Right cardiac atrium (tissue), 5 donors: Measurements from ENCODE around the gene KDM1B. TPM values are rescaled to one million over a fixed set of nuclear protein-coding genes. Genes with fewer than 3 reads are reported as not detected.
"Not testable (repeated sequence)": the region's sequence is repeated elsewhere in the genome, so short reads cannot be mapped to it uniquely, and the experiment has no call there.

ENCODE experiments used
- ATAC-seq, 2 donors: fragments of 200-7000 bp; cut with Tn5 transposase; one replicate each; pipeline versions ENCODE4 v1.8.0 to v1.9.1; 2020; ENCODE audit warnings: moderate library complexity in 2 of 2, mild to moderate bottlenecking in 1 of 2
- DNase-seq, 3 donors: peaks; one replicate each; pipeline ENCODE4 v3.0.0-alpha.2; 2020
- H3K27ac ChIP-seq: one replicate; pipeline ENCODE4 v1.5.1; 2013; ENCODE audit warnings: mild to moderate bottlenecking, low read length, control low read depth, moderate library complexity
- H3K27me3 ChIP-seq: one replicate; pipeline ENCODE4 v1.6.1; 2013; ENCODE audit not compliant: control insufficient read depth, insufficient read depth
- H3K4me1 ChIP-seq: one replicate; pipeline ENCODE4 v1.6.1; 2013; ENCODE audit warnings: low read length; ENCODE audit not compliant: control insufficient read depth, insufficient read depth
- H3K4me3 ChIP-seq: one replicate; pipeline ENCODE4 v1.5.1; 2013; ENCODE audit warnings: low read length, control low read depth
- H3K9me3 ChIP-seq: one replicate; pipeline ENCODE4 v1.6.1; 2013; ENCODE audit warnings: low read length; ENCODE audit not compliant: control insufficient read depth
- WGBS: extraction: QIAGEN DNeasy Blood & Tissue Kit; methylation state at CpG from one replicate; pipeline ENCODE4 v1.1.7; 2013; 5-methylcytosine and 5-hydroxymethylcytosine counted together
- intact Hi-C, 4 donors: fragments of 100-400 bp; cut with DNase I; formaldehyde crosslinking; loops; one replicate each; pipeline versions ENCODE4 v1.11.0 to v1.14.0; 2022 to 2023
- polyA plus RNA-seq: library from polyadenylated mRNA; stranded (reverse); fragments of 200-250 nt; gene quantifications from one replicate; pipeline ENCODE4 v1.2.3, GENCODE V29; 2013
- total RNA-seq, 4 donors: library from RNA; stranded (reverse); fragmentation: NEBNext Ultra II Directional; extraction: Animal tissue kit (Norgen Biotek cat#: 25700); gene quantifications; one replicate each; pipeline ENCODE4 v1.2.1, GENCODE V29; 2021
- donor health status: healthy with polysubstance abuse.
- donor health status: DM: no; HTN: yes; CAD: no.
- donor health status: DM: no; HTN: no; CAD: no.
- donor health status: DM: no; HTN: yes; CAD: no; lungs with severe emphysema.
- donor health status: DM: yes; HTN: yes; CAD: no.

Gene KDM1B
- total and polyA plus RNA-seq, 5 donors = 4.0 to 14.9 (median 14.6) TPM

DNA sequence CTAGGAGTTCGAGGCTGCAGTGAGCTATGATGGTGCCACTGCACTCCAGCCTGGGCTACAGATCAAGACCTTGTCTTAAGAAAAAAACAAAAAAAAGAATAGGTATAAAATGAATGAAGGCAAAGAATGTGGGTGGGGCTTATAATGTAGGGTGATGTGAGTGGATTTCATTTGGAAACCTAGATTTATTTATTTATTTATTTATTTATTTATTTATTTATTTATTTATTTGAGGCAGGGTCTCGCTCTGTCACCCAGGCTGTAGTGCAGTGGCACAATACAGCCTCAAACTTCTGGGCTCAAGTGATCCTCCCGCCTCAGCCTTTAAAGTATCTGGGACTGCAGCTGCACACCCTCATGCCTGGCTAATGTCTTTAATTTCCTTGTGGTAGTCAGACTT lies 3.8 kb upstream of the KDM1B start:
- ATAC-seq, H3K4me1 ChIP-seq, H3K4me3 ChIP-seq, H3K27me3 ChIP-seq, H3K9me3 ChIP-seq, DNase-seq, intact Hi-C loops, H3K27ac ChIP-seq: not testable (repeated sequence)
- WGBS = 97% methylated on average over 3 of the region's 3 CpGs

DNA sequence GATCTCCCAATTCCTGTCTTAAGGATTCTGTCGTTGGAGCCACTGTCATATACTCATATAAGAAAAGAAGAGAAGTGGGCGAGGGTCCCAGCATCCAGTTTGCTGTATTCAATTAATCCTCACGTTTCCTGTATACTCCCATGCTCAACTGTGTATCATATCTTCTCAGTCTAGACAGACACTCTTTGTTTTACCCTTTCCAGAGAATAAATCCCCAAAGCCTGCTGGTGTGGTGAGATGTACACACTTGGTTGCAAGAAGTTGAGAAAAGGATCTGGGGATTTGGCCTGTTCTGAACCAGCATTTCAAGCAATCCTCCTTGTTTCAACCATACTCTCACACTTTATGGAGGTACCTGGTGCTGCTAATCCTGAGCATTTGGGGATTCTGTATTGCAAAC lies 3.4 kb upstream of the KDM1B start:
- intact Hi-C loops = no loop called here

DNA sequence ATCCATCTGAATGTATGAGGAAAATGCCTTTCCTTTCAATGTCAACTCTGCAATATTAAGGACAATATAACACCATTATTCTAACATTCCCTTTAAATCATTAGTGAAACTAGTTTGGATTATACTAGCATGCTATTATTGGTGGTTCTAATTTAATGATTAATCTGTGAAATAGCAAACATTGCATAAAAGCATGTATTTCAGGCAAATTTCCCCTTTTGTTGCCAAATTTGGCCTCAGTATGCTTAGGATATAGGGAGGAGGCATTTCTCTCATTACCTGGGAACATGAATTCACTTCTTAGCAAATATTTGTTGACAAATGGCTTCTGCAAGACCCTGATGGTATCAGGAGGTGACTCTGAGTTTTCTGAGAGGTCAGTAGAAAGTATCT lies 1.9 kb upstream of the KDM1B start:
- H3K27me3 ChIP-seq = no peaks in the 10 kb centered on the region
- no peak overlapping the region for H3K27ac ChIP-seq
- intact Hi-C loops = no loop called here
- DNase-seq (no peak), ATAC-seq (no peak)
- H3K4me3 ChIP-seq = no peak overlapping the region
- no peaks in the 10 kb centered on the region for H3K9me3 ChIP-seq
- peaks cover 3% of the 10 kb centered on the region for H3K4me1 ChIP-seq

More for the DNA sequence above, 3.4 kb upstream of the KDM1B start:
- ATAC-seq = no peak
- Histone ChIP-seq H3K4me3 (no peak overlapping the region), H3K4me1 (peaks cover 3% of the 10 kb centered on the region), H3K27me3 (no peaks in the 10 kb centered on the region), H3K27ac (no peak overlapping the region), H3K9me3 (no peaks in the 10 kb centered on the region)
- no peak for DNase-seq
- WGBS = 74% methylated on average over 3 of the region's 3 CpGs

DNA sequence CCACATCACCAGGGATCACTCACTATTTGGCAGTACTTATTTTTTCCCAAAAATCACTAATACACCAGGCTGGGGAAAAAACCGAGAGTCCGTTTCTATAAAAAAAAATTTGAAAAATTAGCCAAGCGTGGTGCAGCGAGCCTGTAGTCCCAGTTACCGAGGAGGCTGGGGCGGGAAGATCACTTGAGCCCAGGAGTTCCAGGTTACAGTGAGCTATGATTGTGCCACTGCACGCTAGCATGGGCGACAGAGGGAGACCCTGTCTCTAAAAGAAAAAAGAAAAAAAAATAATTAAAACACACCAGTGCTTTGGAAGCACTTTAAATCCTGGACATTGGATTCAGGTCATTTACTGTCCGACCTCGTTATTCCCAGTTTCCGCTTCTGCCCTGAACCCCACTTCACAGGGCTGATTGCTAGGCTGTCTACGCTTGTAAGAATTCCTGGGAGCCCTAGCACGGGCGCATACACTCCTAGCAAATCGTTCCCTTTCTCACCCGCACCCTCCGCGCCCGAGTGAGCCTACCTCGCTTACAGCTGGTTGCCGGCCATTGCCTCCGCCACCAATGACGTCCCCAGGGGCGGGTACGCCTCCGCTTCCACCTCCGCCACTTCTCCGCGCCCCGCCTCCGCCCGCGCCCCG lies 594 bp upstream of the KDM1B start, which contains the start of gene TPMT:
Gene TPMT (minus strand): TSS at position 571 of the 643 bp plus-strand sequence. CDS start 5,950 bp downstream, outside the sequence.
- Histone ChIP-seq H3K27me3 (no peaks in the 10 kb centered on the region), H3K4me1 (peaks cover 3% of the 10 kb centered on the region), H3K27ac (peak within 1 kb of the TSS; percentile 85), H3K9me3 (no peaks in the 10 kb centered on the region), H3K4me3 (peak within 1 kb of the TSS; percentile 92)
- DNase-seq (peak in 2 of 3 donors; percentile 23 to 66), ATAC-seq (peak in 1 of 2 donors; percentile 16)
- intact Hi-C loops = no loop called here
- under 1% methylated on average over 34 of the region's 34 CpGs for WGBS

DNA sequence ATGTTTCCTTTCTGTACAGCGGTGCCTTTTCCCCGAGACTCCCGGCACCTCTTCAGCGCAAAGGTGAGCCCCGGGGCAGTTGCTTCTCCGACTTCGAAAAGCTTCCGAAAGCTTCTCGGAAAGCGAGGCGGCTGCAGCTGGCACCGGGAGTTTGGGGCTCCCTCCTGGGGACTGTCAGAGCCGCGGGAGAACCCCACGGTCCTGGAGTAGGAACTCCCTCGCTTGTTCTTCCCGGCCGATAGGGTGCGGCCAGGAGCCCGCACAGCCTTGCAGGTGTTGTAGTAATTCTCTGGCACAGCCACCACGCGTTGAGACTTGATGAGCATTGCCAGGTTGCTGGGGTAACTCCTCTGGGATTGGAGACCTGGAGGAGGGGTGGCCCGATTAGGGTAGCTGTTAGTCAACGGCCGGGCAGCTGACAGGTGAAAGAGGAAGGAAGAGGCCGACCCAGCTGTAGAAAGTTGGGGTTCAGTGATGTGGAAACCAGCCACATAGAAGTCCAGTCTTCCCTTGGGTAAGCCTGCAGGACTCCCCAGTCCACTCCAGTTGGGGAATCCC lies 721 bp downstream of the KDM1B start:
- Histone ChIP-seq H3K4me3 (peak overlapping the region; percentile 80), H3K27ac (no peak overlapping the region), H3K9me3 (no peaks in the 10 kb centered on the region), H3K27me3 (no peaks in the 10 kb centered on the region), H3K4me1 (peaks cover 3% of the 10 kb centered on the region)
- DNase-seq = peak; percentile 33 to 72 (median 68)
- intact Hi-C loops = no loop called here
- peak; percentile 12 for ATAC-seq
- 2% methylated on average over 26 of the region's 26 CpGs for WGBS

DNA sequence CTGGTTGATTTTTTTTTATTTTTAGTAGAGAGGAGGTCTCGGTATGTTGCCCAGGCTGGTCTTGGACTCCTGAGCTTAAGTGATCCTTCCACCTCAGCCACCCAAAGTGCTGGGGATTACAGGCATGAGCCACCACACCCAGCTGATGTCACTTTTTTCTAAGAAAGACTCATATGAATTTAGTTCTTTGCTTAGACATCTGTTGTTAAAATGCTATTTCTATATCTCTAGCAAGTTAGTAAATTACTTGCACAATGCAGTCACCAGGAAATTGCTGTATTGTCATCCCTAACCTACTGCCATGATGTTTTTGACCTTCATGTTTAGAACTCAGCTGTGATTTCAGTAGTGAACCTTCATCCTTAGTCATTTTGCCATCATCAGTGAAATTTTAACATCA lies 5.7 kb downstream of the KDM1B start:
- Histone ChIP-seq H3K4me1 (peaks cover 3% of the 10 kb centered on the region), H3K9me3 (no peaks in the 10 kb centered on the region), H3K27me3 (no peaks in the 10 kb centered on the region), H3K27ac (no peak overlapping the region), H3K4me3 (no peak overlapping the region)
- intact Hi-C loops = no loop called here
- WGBS = 85% methylated on average over 1 of the region's 1 CpG
- DNase-seq = no peak
- no peak for ATAC-seq

DNA sequence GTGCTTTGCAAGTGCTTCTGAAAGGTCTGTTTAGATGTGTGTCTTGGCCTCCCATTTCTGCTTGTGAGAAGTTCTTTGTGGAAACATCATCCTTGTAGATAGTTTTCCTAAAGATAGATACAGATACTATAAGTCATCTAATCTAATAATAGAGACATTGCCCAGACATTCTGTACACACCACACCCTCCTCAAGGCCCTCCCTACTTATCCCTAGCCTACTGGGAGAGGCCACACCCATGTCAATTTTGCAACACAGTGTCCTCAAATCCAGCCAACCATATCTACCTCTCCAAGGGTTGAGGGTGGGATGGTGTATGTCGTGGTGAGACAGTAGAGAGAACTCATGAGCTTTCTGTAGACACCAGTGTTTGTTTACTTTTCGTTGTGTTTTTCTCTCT lies 6.2 kb downstream of the KDM1B start:
- Histone ChIP-seq H3K4me1 (no peaks in the 10 kb centered on the region), H3K27ac (no peak overlapping the region), H3K4me3 (no peak overlapping the region), H3K27me3 (no peaks in the 10 kb centered on the region), H3K9me3 (no peaks in the 10 kb centered on the region)
- DNase-seq (no peak), ATAC-seq (no peak)
- intact Hi-C loops = no loop called here
- WGBS = 84% methylated on average over 2 of the region's 2 CpGs

DNA sequence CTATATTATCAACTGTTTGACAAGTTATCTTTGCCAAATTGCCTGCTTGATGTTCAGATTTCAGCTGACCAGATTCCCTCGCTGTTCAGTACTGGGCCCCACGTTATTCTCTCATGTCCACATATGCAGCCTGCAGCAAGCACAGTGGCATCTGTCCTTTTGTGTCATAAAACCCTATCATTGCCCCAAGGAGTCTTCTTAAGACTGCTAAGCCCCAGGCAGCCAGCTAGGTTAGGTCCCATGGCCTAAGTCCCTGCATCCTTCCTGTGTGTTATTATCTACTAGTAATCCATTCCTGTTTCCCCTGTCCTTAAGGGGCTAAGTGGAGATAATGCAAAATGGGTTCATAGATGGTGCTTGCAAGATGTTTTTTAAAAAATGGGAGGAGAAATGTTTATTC lies 7.2 kb downstream of the KDM1B start:
- Histone ChIP-seq H3K4me1 (no peaks in the 10 kb centered on the region), H3K4me3 (no peak overlapping the region), H3K27me3 (no peaks in the 10 kb centered on the region), H3K27ac (no peak overlapping the region), H3K9me3 (no peaks in the 10 kb centered on the region)
- 89% methylated on average over 2 of the region's 2 CpGs for WGBS
- ATAC-seq = no peak
- DNase-seq = no peak
- intact Hi-C loops = no loop called here

DNA sequence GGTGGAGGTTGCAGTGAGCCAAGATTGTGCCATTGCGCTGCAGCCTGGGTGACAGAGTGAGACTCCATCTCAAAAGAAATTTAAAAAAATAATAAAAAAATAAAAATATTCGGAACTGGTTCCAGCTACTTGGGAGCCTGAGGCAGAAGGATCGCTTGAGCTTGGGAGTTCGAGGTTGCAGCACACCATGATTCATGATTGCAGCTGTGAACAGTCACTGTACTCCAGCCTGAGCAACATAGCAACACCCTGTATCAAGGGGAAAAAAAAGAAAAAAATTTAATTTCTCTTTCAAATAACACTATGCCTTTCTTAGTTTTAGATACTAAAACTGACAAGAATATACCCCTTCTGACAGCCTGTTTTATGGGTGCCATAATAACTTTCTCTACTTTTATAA lies 10.5 kb downstream of the KDM1B start:
- no peak overlapping the region for H3K27ac ChIP-seq
- 96% methylated on average over 4 of the region's 4 CpGs for WGBS
- intact Hi-C loops = no loop called here
- DNase-seq (no peak), ATAC-seq (no peak)
- no peak overlapping the region for H3K4me3 ChIP-seq
- no peaks in the 10 kb centered on the region for H3K4me1 ChIP-seq
- H3K27me3 ChIP-seq = no peaks in the 10 kb centered on the region
- H3K9me3 ChIP-seq = no peaks in the 10 kb centered on the region

DNA sequence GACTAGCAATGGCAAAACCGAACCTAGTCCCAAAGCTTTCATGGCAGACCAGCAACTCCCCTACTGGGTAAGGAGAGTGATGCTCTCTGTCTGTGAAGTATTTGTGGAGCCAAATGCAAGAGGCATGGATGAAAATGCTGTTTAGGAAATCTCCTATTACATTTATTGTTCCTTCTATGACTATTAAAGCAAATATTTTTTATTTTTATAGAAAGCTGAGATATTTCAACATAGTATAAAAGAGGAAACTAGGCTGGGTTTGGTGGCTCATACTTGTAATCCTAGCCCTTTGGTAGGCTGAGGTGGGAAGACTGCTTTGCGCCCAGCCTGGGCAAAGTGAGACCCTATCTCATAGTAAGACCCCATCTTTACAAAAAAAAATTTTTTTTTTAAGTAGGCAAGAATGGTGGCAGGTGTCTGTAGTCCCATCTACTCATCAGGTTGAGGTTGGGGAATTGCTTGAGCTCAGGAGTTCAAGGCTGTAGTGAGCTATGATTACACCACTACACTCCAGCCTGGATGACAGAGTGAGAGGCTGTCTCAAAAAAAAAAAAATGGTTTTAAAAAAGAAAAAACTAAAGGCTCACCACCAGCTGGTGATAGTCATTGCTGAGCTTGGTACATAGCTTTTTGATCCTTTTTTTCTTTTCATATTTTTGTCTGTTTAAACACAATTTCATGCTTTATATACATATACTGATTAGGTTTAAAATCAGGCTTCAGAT lies 11.3 kb downstream of the KDM1B start:
- 91% methylated on average over 2 of the region's 2 CpGs for WGBS
- ATAC-seq (peak in 1 of 2 donors; percentile 51), DNase-seq (no peak)
- Histone ChIP-seq H3K27me3 (no peaks in the 10 kb centered on the region), H3K4me3 (no peak overlapping the region), H3K27ac (no peak overlapping the region), H3K9me3 (no peaks in the 10 kb centered on the region), H3K4me1 (no peaks in the 10 kb centered on the region)
- intact Hi-C loops = no loop called here

DNA sequence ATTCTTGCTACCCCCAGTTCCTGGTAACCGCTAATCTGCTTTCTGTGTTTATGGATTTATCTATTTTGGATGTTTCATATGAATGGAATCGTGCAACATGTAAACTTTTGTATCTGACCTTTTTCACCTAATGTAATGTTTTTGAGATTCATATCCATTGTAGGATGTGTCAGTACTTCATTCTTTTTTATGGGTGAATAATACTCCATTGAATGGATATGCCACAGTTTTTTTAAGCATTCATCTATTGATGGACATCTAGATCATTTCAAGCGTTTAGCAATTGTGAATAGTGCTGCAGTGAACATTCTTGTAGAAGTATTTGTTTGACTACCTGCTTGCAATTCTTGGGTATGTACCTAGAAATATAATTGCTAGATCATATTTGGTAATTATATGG lies 13.0 kb downstream of the KDM1B start:
- H3K4me3 ChIP-seq = no peak overlapping the region
- no peaks in the 10 kb centered on the region for H3K27me3 ChIP-seq
- no peak overlapping the region for H3K27ac ChIP-seq
- 98% methylated on average over 3 of the region's 3 CpGs for WGBS
- H3K9me3 ChIP-seq = no peaks in the 10 kb centered on the region
- DNase-seq = no peak
- no peaks in the 10 kb centered on the region for H3K4me1 ChIP-seq
- no peak for ATAC-seq
- intact Hi-C loops = no loop called here
